ENCODE data around the gene ERC2. TPM values are rescaled to one million over a fixed set of nuclear protein-coding genes. Genes with fewer than 3 reads are reported as not detected.

ERC2 gene
- total and polyA plus RNA-seq, 9 donors = 1.2 to 9.4 (median 5.4) TPM

DNA sequence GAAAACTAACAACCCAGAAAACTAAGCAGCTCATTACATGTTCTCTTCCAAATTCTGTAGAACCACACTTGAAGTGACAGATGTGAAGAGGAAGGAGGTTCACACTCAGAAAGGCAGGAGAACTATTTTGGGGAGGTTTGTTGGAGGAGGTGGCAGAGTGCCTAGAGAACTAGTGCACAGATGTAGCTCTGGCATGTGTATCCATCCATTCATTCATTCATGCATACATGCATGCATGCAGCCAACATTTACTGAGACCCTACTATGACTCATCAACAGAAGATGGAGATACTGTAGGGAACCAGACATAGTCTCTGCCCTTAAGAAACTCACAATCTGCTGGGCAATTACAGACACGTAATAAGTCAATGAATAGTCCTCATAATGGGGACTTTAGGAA is 116.7 kb downstream of the ERC2 start:
- DNase-seq = no peak
- Histone ChIP-seq H3K27me3 (no peaks in the 10 kb centered on the region), H3K9me3 (no peaks in the 10 kb centered on the region), H3K4me1 (ENCODE audit: insufficient read depth) (no peaks in the 10 kb centered on the region), H3K36me3 (no peaks in the 10 kb centered on the region), H3K27ac (no peak overlapping the region), H3K4me3 (no peak overlapping the region)
- WGBS, 3 donors = 61 to 86% (median 76%) methylated on average over 1 of the region's 1 CpG
- TF ChIP-seq POLR2A (IDR thresholded peaks at IDR 0.05) (no peak), EP300 (IDR thresholded peaks at IDR 0.05) (no peak)
- TF ChIP-seq, protein P1, sequence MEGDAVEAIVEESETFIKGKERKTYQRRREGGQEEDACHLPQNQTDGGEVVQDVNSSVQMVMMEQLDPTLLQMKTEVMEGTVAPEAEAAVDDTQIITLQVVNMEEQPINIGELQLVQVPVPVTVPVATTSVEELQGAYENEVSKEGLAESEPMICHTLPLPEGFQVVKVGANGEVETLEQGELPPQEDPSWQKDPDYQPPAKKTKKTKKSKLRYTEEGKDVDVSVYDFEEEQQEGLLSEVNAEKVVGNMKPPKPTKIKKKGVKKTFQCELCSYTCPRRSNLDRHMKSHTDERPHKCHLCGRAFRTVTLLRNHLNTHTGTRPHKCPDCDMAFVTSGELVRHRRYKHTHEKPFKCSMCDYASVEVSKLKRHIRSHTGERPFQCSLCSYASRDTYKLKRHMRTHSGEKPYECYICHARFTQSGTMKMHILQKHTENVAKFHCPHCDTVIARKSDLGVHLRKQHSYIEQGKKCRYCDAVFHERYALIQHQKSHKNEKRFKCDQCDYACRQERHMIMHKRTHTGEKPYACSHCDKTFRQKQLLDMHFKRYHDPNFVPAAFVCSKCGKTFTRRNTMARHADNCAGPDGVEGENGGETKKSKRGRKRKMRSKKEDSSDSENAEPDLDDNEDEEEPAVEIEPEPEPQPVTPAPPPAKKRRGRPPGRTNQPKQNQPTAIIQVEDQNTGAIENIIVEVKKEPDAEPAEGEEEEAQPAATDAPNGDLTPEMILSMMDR (IDR thresholded peaks at IDR 0.05) = no peak
- intact Hi-C loops (cut with DNase I) = no loop called here

DNA sequence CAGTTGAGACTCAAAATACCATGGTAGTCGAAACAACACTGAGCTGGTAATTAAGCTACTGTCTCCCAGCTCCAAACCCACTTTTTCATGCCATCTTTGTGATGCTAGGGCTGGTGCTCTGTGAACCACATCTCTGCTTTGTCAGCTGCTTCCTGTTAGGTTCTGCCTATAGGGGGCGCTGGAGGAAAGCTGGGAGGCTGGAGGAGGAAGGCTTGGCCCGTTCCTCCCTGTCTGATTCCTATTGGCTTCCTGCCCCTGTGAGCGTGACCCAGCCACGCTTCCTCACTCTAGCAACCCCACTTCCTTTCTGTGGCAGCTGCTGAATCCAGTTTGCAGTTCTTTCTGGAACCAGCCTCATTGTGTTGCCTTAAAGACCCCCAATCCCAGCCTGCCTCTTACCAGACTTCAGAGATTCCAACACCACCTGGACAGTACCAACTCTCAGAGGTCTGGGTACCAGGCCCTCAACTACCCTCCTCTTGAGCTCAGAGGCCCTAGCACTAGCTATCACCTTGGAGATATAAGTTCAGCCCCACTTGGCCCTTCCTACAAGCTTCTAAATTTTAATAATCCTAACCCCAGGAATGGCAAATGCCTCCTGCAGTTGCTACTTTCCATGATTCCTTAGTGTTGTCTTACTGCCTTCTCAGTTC is 120.9 kb downstream of the ERC2 start:
- no peak overlapping the region for H3K27ac ChIP-seq
- no peak overlapping the region for H3K4me3 ChIP-seq
- no peaks in the 10 kb centered on the region for H3K27me3 ChIP-seq
- intact Hi-C loops (cut with DNase I) = loop anchor here in 1 of 4 donors (10.0 kb wide), 1 partner anchor 97 kb away; no protein-coding TSS in a partner anchor
- WGBS, 3 donors = 43 to 51% (median 48%) methylated on average over 5 of the region's 5 CpGs
- no peak for TF ChIP-seq POLR2A (IDR thresholded peaks at IDR 0.05)
- TF ChIP-seq, protein P1 (IDR thresholded peaks at IDR 0.05) = no peak
- no peaks in the 10 kb centered on the region for H3K4me1 ChIP-seq (ENCODE audit: insufficient read depth)
- H3K9me3 ChIP-seq = no peaks in the 10 kb centered on the region
- no peaks in the 10 kb centered on the region for H3K36me3 ChIP-seq
- DNase-seq = no peak

DNA sequence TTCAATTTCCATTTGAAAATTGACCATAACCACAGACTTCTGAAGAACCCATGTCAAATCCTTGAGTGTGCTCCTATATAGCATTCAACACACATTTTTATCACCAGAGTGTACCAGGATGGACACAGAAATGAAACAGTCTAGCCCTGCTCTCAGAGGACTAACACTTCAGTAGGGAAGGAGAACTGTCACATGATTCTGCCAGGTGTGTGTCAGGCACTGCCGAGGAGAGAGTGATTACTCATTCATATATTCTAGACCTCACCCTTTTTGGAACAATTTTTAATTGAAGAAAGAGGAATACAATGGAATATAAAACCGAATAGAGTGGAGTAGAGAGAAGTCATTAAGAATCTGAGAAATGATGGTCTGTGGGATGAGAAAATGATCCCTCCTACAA is 125.8 kb downstream of the ERC2 start:
- 52 to 66% (median 59%) methylated on average over 2 of the region's 2 CpGs for WGBS, 3 donors
- H3K36me3 ChIP-seq = no peaks in the 10 kb centered on the region
- H3K27me3 ChIP-seq = no peaks in the 10 kb centered on the region
- no peak overlapping the region for H3K4me3 ChIP-seq
- intact Hi-C loops (cut with DNase I) = loop anchor here in 1 of 4 donors (10.0 kb wide), 1 partner anchor 102 kb away; no protein-coding TSS in a partner anchor
- no peaks in the 10 kb centered on the region for H3K9me3 ChIP-seq
- no peak for DNase-seq
- TF ChIP-seq POLR2A (IDR thresholded peaks at IDR 0.05) (no peak), EP300 (IDR thresholded peaks at IDR 0.05) (no peak)
- no peak overlapping the region for H3K27ac ChIP-seq
- H3K4me1 ChIP-seq (ENCODE audit: insufficient read depth) = no peaks in the 10 kb centered on the region

DNA sequence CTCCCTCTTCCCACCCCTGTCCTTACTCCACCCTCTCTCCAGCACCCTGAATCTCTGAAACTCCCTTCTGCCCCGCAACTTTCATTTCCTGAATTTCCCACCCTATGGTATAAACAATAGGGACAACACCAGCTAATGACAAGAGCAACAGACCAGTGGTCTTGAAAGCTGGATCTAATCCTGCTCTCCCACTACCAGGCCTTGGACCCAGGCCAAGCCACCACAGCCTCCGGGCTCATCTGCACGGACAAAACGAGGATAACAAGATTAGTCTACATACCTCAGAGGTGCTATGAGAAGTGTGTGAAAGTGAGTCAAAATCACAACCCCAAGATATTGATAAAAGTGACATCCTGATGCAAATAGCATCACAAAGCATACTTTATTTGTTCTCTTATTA is 128.6 kb downstream of the ERC2 start:
- Histone ChIP-seq H3K9me3 (no peaks in the 10 kb centered on the region), H3K27ac (no peak overlapping the region), H3K36me3 (no peaks in the 10 kb centered on the region), H3K4me1 (ENCODE audit: insufficient read depth) (no peaks in the 10 kb centered on the region), H3K4me3 (no peak overlapping the region), H3K27me3 (no peaks in the 10 kb centered on the region)
- TF ChIP-seq EP300 (IDR thresholded peaks at IDR 0.05) (no peak), POLR2A (IDR thresholded peaks at IDR 0.05) (no peak)
- TF ChIP-seq, protein P1 (IDR thresholded peaks at IDR 0.05) = no peak
- no peak for DNase-seq
- intact Hi-C loops (cut with DNase I) = loop anchor here in 3 of 4 donors (5.0 to 10.0 kb wide), 3 partner anchors 105 to 155 kb away; no protein-coding TSS in a partner anchor
- WGBS, 3 donors = 37 to 48% (median 47%) methylated on average over 4 of the region's 4 CpGs

DNA sequence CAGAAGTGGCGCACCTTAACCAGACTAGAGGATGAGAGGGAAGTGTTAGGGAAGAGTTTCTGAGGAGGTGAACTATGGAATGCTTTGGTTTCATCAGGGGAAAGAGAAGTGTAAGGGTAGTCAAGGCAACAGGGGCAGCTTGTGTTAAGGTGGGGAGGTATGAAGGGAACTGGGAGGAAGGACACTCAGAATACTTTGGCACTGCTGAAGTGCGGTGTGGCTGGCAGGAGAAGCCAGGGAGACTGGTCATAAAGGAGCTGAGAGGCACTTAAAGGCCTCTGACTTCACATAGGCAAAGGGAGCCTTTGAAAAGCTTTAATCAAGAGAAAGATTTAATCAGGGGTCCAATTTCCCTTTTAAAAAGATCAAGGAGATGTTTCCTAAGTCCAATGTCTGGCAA is 129.0 kb downstream of the ERC2 start:
- no peak overlapping the region for H3K27ac ChIP-seq
- H3K36me3 ChIP-seq = no peaks in the 10 kb centered on the region
- no peak for DNase-seq
- no peaks in the 10 kb centered on the region for H3K9me3 ChIP-seq
- H3K27me3 ChIP-seq = no peaks in the 10 kb centered on the region
- TF ChIP-seq EP300 (IDR thresholded peaks at IDR 0.05) = no peak
- TF ChIP-seq, protein P1 (IDR thresholded peaks at IDR 0.05) = no peak
- TF ChIP-seq POLR2A (IDR thresholded peaks at IDR 0.05) = no peak
- H3K4me1 ChIP-seq (ENCODE audit: insufficient read depth) = no peaks in the 10 kb centered on the region
- 88 to 91% (median 90%) methylated on average over 2 of the region's 2 CpGs for whole genome bisulfite sequencing, 3 donors
- H3K4me3 ChIP-seq = no peak overlapping the region
- intact Hi-C loops (cut with DNase I) = loop anchor here in 2 of 4 donors (5.0 to 10.0 kb wide), 2 partner anchors 108 to 156 kb away; no protein-coding TSS in a partner anchor

Data from ovary (tissue), 9 donors.